ENCODE measurements around the gene STAC. TPM values are rescaled to one million over a fixed set of nuclear protein-coding genes. Genes with fewer than 3 reads are reported as not detected.

The STAC gene
- total RNA-seq, 1 donor from 2014 or later: 7.1 TPM

DNA sequence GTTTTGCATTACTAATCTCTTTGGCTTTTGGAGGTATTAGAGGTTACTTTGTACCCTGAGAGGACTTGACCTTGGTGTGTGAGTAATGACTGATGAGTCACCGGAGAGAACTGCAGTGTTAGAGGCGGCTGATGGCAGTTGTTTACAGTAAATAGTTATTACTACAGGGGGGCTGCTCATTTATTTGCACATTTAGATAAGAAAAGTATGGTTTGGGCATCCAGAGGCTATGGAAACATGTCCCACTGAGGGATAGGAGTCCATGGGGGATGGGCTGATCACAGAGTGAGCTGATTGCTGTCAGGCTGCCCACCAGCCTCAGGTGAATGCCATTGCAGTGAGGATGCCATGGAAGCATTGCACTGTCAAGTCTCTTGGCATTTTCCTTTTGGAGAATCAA, 17.3 kb upstream of the STAC start:
- DNase-seq (ENCODE audit: low read depth) (peak; percentile 72), FAIRE-seq (no peak)
- Mint-ChIP-seq H3K27ac (ENCODE audit: unreplicated experiment) (peak overlapping the region; percentile 94), H3K4me1 (ENCODE audit: low read depth, unreplicated experiment) (peaks cover 25% of the 10 kb centered on the region), H3K36me3 (ENCODE audit: low read depth, unreplicated experiment) (no peaks in the 10 kb centered on the region), H3K9me3 (ENCODE audit: unreplicated experiment) (no peaks in the 10 kb centered on the region), H3K27me3 (ENCODE audit: low read depth, unreplicated experiment) (no peaks in the 10 kb centered on the region), H3K4me3 (ENCODE audit: unreplicated experiment) (no peak overlapping the region)
- Histone ChIP-seq H3K4me1 (ENCODE audit: insufficient read depth, low read length) (peaks cover 16% of the 10 kb centered on the region), H3K4me3 (ENCODE audit: insufficient read depth, low read depth, low read length) (peak overlapping the region; percentile 6), H3K9me3 (ENCODE audit: insufficient read depth, low read depth, low read length) (no peaks in the 10 kb centered on the region), H3K79me2 (ENCODE audit: insufficient read depth, low read length) (no peaks in the 10 kb centered on the region), H3K36me3 (ENCODE audit: insufficient read depth, low read length) (no peaks in the 10 kb centered on the region), H3K27me3 (ENCODE audit: insufficient read depth, low read length) (no peaks in the 10 kb centered on the region), H3K9ac (ENCODE audit: low read length) (no peak overlapping the region), H2AFZ (ENCODE audit: low read depth, low read length) (no peak overlapping the region), H3K27ac (ENCODE audit: low read depth, low read length) (peak overlapping the region; percentile 67), H4K20me1 (ENCODE audit: insufficient read depth, low read length) (no peaks in the 10 kb centered on the region), H3K4me2 (ENCODE audit: low read length) (peak overlapping the region; percentile 68)
- no peak for TF ChIP-seq EZH2 (IDR thresholded peaks at IDR 0.05; ENCODE audit: insufficient read depth, low read length)
- TF ChIP-seq, protein P1, sequence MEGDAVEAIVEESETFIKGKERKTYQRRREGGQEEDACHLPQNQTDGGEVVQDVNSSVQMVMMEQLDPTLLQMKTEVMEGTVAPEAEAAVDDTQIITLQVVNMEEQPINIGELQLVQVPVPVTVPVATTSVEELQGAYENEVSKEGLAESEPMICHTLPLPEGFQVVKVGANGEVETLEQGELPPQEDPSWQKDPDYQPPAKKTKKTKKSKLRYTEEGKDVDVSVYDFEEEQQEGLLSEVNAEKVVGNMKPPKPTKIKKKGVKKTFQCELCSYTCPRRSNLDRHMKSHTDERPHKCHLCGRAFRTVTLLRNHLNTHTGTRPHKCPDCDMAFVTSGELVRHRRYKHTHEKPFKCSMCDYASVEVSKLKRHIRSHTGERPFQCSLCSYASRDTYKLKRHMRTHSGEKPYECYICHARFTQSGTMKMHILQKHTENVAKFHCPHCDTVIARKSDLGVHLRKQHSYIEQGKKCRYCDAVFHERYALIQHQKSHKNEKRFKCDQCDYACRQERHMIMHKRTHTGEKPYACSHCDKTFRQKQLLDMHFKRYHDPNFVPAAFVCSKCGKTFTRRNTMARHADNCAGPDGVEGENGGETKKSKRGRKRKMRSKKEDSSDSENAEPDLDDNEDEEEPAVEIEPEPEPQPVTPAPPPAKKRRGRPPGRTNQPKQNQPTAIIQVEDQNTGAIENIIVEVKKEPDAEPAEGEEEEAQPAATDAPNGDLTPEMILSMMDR (IDR thresholded peaks at IDR 0.05; ENCODE audit: insufficient read depth, low read depth, low read length): no peak

DNA sequence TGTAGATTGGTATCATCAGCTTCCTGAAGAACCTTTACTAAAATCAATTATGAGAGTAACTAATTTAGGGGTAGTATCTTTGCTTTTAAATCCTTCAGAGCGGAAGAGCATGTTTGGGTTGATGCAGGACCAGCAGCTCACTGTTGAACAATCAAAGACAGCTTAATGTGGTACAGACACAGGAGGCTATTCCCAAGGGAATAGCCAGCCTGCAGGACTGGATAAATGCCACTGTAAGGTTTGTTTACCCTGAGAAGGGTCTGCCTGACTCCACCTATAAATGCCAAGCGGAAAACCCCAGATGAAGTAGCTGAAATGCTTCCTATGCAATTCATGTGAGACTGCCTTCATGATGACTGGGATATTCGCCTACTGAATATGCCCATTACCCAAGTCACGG, 16.0 kb upstream of the STAC start:
- no peak overlapping the region for H2AFZ ChIP-seq (ENCODE audit: low read depth, low read length)
- no peak overlapping the region for H3K4me2 ChIP-seq (ENCODE audit: low read length)
- no peaks in the 10 kb centered on the region for H3K79me2 ChIP-seq (ENCODE audit: insufficient read depth, low read length)
- no peaks in the 10 kb centered on the region for H4K20me1 ChIP-seq (ENCODE audit: insufficient read depth, low read length)
- no peak overlapping the region for H3K4me3 ChIP-seq (ENCODE audit: insufficient read depth, low read depth, low read length)
- Mint-ChIP-seq H3K4me3 (ENCODE audit: unreplicated experiment) (no peak overlapping the region), H3K4me1 (ENCODE audit: low read depth, unreplicated experiment) (peaks cover 25% of the 10 kb centered on the region), H3K36me3 (ENCODE audit: low read depth, unreplicated experiment) (no peaks in the 10 kb centered on the region), H3K27ac (ENCODE audit: unreplicated experiment) (no peak overlapping the region), H3K9me3 (ENCODE audit: unreplicated experiment) (no peaks in the 10 kb centered on the region), H3K27me3 (ENCODE audit: low read depth, unreplicated experiment) (no peaks in the 10 kb centered on the region)
- no peaks in the 10 kb centered on the region for H3K27me3 ChIP-seq (ENCODE audit: insufficient read depth, low read length)
- DNase-seq (ENCODE audit: low read depth): no peak
- H3K4me1 ChIP-seq (ENCODE audit: insufficient read depth, low read length): peaks cover 16% of the 10 kb centered on the region
- no peaks in the 10 kb centered on the region for H3K36me3 ChIP-seq (ENCODE audit: insufficient read depth, low read length)
- TF ChIP-seq, protein P1 (IDR thresholded peaks at IDR 0.05; ENCODE audit: insufficient read depth, low read depth, low read length): no peak
- TF ChIP-seq EZH2 (IDR thresholded peaks at IDR 0.05; ENCODE audit: insufficient read depth, low read length): no peak
- no peaks in the 10 kb centered on the region for H3K9me3 ChIP-seq (ENCODE audit: insufficient read depth, low read depth, low read length)
- no peak for FAIRE-seq
- no peak overlapping the region for H3K9ac ChIP-seq (ENCODE audit: low read length)
- no peak overlapping the region for H3K27ac ChIP-seq (ENCODE audit: low read depth, low read length)

DNA sequence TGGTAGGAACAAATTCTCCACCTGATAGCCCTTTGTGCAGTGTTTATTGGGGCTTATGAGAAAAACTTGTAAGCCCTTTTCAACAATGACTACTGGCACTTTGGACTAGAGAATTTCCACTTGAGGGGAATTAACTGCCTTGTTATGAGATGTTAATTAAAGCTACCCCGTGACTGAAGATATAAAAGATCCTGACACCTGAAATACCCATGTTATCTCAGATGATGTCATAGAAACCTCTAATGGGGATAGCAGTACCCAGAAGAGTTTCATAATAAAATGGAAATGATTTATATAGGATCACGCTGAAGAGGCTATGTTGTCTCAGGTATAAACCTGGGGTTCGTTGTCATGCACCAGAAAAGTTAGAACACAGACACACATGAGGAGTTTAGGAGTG, 14.5 kb upstream of the STAC start:
- no peak for FAIRE-seq
- Histone ChIP-seq H3K4me1 (ENCODE audit: insufficient read depth, low read length) (peaks cover 16% of the 10 kb centered on the region), H3K27ac (ENCODE audit: low read depth, low read length) (no peak overlapping the region), H3K4me2 (ENCODE audit: low read length) (no peak overlapping the region), H3K9me3 (ENCODE audit: insufficient read depth, low read depth, low read length) (no peaks in the 10 kb centered on the region), H4K20me1 (ENCODE audit: insufficient read depth, low read length) (no peaks in the 10 kb centered on the region), H2AFZ (ENCODE audit: low read depth, low read length) (no peak overlapping the region), H3K9ac (ENCODE audit: low read length) (no peak overlapping the region), H3K79me2 (ENCODE audit: insufficient read depth, low read length) (no peaks in the 10 kb centered on the region), H3K36me3 (ENCODE audit: insufficient read depth, low read length) (no peaks in the 10 kb centered on the region), H3K27me3 (ENCODE audit: insufficient read depth, low read length) (no peaks in the 10 kb centered on the region), H3K4me3 (ENCODE audit: insufficient read depth, low read depth, low read length) (no peak overlapping the region)
- DNase-seq (ENCODE audit: low read depth): no peak
- Mint-ChIP-seq H3K4me3 (ENCODE audit: unreplicated experiment) (no peak overlapping the region), H3K27ac (ENCODE audit: unreplicated experiment) (no peak overlapping the region), H3K36me3 (ENCODE audit: low read depth, unreplicated experiment) (no peaks in the 10 kb centered on the region), H3K27me3 (ENCODE audit: low read depth, unreplicated experiment) (no peaks in the 10 kb centered on the region), H3K9me3 (ENCODE audit: unreplicated experiment) (no peaks in the 10 kb centered on the region), H3K4me1 (ENCODE audit: low read depth, unreplicated experiment) (peaks cover 21% of the 10 kb centered on the region)
- TF ChIP-seq, protein P1 (IDR thresholded peaks at IDR 0.05; ENCODE audit: insufficient read depth, low read depth, low read length): no peak
- TF ChIP-seq EZH2 (IDR thresholded peaks at IDR 0.05; ENCODE audit: insufficient read depth, low read length): no peak
